Adrenal gland (tissue), 12 donors: ENCODE measurements around the gene NEK7. TPM values are rescaled to one million over a fixed set of nuclear protein-coding genes. Genes with fewer than 3 reads are reported as not detected.

ENCODE experiments used
- DNase-seq, 7 donors: peaks; one replicate each; pipeline ENCODE4 v3.0.0-alpha.2; 2019 to 2020
- H3K27ac ChIP-seq, 5 donors: fragments of 200-600 bp; sonication (generic) in 4 of 5; 1 replicate in 3 of 5; 2 replicates in 2 of 5; pipeline versions ENCODE4 v1.5.1 to v1.8.0; 2016 to 2020; ENCODE audit warnings: mild to moderate bottlenecking in 1 of 5
- H3K27me3 ChIP-seq: fragments of 200-600 bp; 2 replicates; pipeline ENCODE4 v1.8.0; 2021
- H3K36me3 ChIP-seq, 2 donors: fragments of 200-600 bp; replicated peaks in 1 of 2; 1 replicate in 1 of 2; 2 replicates in 1 of 2; pipeline versions ENCODE4 v1.5.1 to v1.8.0; 2018 to 2022
- H3K4me1 ChIP-seq, 2 donors: fragments of 200-600 bp; replicated peaks in 1 of 2; 1 replicate in 1 of 2; 2 replicates in 1 of 2; pipeline versions ENCODE4 v1.5.1 to v1.8.0; 2018 to 2021
- H3K4me3 ChIP-seq, 4 donors: fragments of 200-600 bp; sonication (generic) in 3 of 4; one replicate each; pipeline ENCODE4 v1.5.1; 2016 to 2018
- H3K9me3 ChIP-seq, 3 donors: fragments of 200-600 bp; sonication (generic) in 1 of 3; replicated peaks in 1 of 3; 1 replicate in 2 of 3; 2 replicates in 1 of 3; pipeline versions ENCODE4 v1.5.1 to v1.8.0; 2016 to 2021
- CTCF ChIP-seq, 6 experiments: fragments of 450-650 bp in 4 of 6; fragments of 200-600 bp in 2 of 6; sonication (generic) in 1 of 6; IDR thresholded peaks; 1 replicate in 5 of 6; 2 replicates in 1 of 6; pipeline versions ENCODE4 v1.5.1 to v1.8.0; 2016 to 2021; ENCODE audit warnings: antibody characterized with exemption in 6 of 6, mild to moderate bottlenecking in 2 of 6, moderate library complexity in 1 of 6
- POLR2A ChIP-seq, 2 donors: fragments of 450-650 bp; IDR thresholded peaks; one replicate each; pipeline ENCODE4 v1.6.1; 2017; ENCODE audit warnings: antibody characterized with exemption in 2 of 2, mild to moderate bottlenecking in 2 of 2, moderate library complexity in 1 of 2
- WGBS, 4 donors: extraction: QIAGEN DNeasy Blood & Tissue Kit in 2 of 4; methylation state at CpG; one replicate each; pipeline versions ENCODE4 v1.1.5 to v1.1.7; 2013 to 2017; 5-methylcytosine and 5-hydroxymethylcytosine counted together
- intact Hi-C, 2 donors: fragments of 100-400 bp; cut with DNase I; formaldehyde crosslinking; loops; one replicate each; pipeline versions ENCODE4 v1.14.1 to v1.15.0; 2022 to 2023
- polyA plus RNA-seq, 3 donors: library from polyadenylated mRNA; stranded (reverse); fragments of 200-250 nt in 2 of 3; fragments of 350-450 nt in 1 of 3; fragmentation: Illumina TruSeq in 1 of 3; extraction: RNeasy Lipid Tissue Mini Kit (QIAGEN cat#74804) in 1 of 3; gene quantifications; one replicate each; pipeline ENCODE4 v1.2.3, GENCODE V29; 2013 to 2014
- total RNA-seq, 9 donors: library from RNA; depleted of rRNA in 4 of 9; stranded (reverse); fragments of >200 nt in 4 of 9; fragments of 120-200 nt in 1 of 9; fragmentation: NEBNext Ultra II Directional in 1 of 9; extraction: Animal tissue kit (Norgen Biotek cat#: 25700) in 1 of 9; gene quantifications; one replicate each; pipeline versions ENCODE4 v1.1.0 to v1.2.4, GENCODE V29; 2013 to 2023
- donor health status: healthy with polysubstance abuse.
- donor health status: Bipolar disorder and iron deficiency.
- donor health status: DM: yes; HTN: yes; CAD: no.
- donor health status: DM: no; HTN: no; CAD: no.
- donor health status: DM: no; HTN: no; CAD: no.
- donor health status: DM: yes; HTN: yes; CAD: no.

Gene NEK7
- total and polyA plus RNA-seq, 12 donors: 34.0 to 270 (median 148) TPM

DNA sequence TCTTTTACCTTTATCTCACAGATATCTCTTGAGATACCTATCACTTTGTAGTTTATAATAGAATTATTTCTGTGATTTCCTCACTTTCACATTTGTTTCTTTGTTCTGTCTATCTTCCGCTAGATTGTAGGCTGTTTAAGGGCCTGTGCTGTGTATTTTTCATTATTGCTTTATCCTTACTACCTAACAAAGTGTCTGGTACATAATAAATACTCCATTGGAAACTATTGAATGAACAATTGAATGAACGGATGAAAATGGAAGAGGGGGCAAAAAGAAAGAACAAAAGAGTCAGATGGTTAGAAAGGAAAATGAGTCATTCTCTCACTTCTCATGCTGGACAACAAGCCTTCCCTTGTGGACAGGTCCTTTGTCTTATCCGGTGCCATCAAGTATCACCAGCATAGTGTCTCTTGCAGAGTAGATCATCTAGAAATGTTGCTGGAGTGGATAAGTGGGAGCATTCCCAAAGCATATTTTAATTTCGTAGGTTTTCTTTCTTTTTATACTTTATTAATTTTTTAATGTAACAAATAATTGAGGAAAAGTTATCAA, 159.8 kb downstream of the NEK7 start:
- no peaks in the 10 kb centered on the region for H3K27me3 ChIP-seq
- TF ChIP-seq CTCF (IDR thresholded peaks at IDR 0.05) (no peak), POLR2A (IDR thresholded peaks at IDR 0.05) (no peak)
- H3K36me3 ChIP-seq: no peaks in the 10 kb centered on the region
- DNase-seq: no peak
- peaks cover 0 to 22% of the 10 kb centered on the region in 2 donors for H3K4me1 ChIP-seq
- no peak overlapping the region for H3K4me3 ChIP-seq
- H3K9me3 ChIP-seq: no peaks in the 10 kb centered on the region
- intact Hi-C loops: no loop called here
- H3K27ac ChIP-seq: peak overlapping the region in 1 of 5 donors; percentile 4
- 93 to 94% (median 94%) methylated on average over 4 of the region's 4 CpGs for WGBS, 4 donors

DNA sequence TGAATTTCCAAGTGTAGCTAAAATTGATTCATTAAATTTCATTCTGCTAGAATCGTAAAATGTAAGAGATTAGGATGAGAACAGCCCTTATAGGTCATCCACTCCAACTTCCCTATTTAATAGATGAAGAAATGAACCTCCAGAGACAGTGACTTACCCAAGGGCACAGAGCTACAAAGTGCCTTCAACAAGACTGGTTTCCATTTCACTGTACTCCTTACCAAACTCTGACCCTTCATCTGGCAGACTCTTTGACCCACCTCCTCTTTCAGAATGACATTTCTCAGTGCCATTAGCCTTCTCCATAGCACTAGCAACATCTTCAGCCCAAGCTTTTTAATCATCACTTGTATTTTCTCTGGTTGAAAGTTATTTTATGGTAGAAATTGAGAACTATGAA, 161.3 kb downstream of the NEK7 start:
- Histone ChIP-seq H3K4me3 (no peak overlapping the region), H3K4me1 (peaks cover 0 to 22% of the 10 kb centered on the region in 2 donors), H3K36me3 (no peaks in the 10 kb centered on the region), H3K9me3 (no peaks in the 10 kb centered on the region), H3K27me3 (no peaks in the 10 kb centered on the region), H3K27ac (no peak overlapping the region)
- DNase-seq: no peak
- WGBS, 4 donors: 71 to 97% (median 78%) methylated on average over 1 of the region's 1 CpG
- TF ChIP-seq CTCF (IDR thresholded peaks at IDR 0.05) (no peak), POLR2A (IDR thresholded peaks at IDR 0.05) (no peak)
- intact Hi-C loops: no loop called here

DNA sequence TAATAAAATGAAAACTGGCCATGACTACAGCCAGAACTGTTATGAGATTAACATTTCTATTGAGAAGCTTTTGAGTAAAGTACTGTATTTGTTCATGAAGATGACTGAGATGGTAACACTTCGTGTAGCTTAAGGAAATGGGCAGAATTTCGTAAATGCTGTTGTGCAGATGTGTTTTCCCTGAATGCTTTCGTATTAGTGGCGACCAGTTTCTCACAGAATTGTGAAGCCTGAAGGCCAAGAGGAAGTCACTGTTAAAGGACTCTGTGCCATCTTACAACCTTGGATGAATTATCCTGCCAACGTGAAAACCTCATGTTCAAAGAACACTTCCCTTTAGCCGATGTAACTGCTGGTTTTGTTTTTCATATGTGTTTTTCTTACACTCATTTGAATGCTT, 164.0 kb downstream of the NEK7 start:
- intact Hi-C loops: no loop called here
- Histone ChIP-seq H3K4me1 (peaks cover 0 to 22% of the 10 kb centered on the region in 2 donors), H3K27ac (peak overlapping the region in 1 of 5 donors; percentile 6), H3K4me3 (no peak overlapping the region), H3K27me3 (no peaks in the 10 kb centered on the region), H3K36me3 (no peaks in the 10 kb centered on the region), H3K9me3 (no peaks in the 10 kb centered on the region)
- WGBS, 4 donors: 32 to 48% (median 35%) methylated on average over 6 of the region's 6 CpGs
- peak in 1 of 7 donors; percentile 31 for DNase-seq
- TF ChIP-seq POLR2A (IDR thresholded peaks at IDR 0.05) (no peak), CTCF (IDR thresholded peaks at IDR 0.05) (no peak)

DNA sequence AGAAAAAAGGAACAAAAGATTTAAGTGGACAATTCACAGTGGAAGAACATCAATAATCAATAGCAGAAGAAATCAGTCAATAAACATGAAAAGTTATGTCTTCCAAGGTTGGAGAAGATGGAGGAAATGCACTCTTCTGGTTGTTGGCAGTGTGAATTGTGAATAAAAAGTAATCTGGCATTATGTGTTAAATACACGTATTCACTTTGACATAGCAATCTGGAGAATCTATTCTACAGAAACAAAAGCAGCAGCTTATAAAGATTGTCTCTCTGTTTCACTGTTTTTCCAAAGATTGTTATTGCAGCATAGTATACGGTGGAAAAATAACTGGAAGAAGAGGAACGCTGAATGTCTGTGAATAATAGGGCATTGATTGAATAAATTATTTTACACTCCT, 169.4 kb downstream of the NEK7 start:
- DNase-seq: no peak
- no peak overlapping the region for H3K27ac ChIP-seq
- intact Hi-C loops: no loop called here
- 70 to 75% (median 71%) methylated on average over 3 of the region's 3 CpGs for WGBS, 4 donors
- H3K9me3 ChIP-seq: no peaks in the 10 kb centered on the region
- no peaks in the 10 kb centered on the region for H3K36me3 ChIP-seq
- no peak overlapping the region for H3K4me3 ChIP-seq
- no peaks in the 10 kb centered on the region for H3K27me3 ChIP-seq
- peaks cover 0 to 9% of the 10 kb centered on the region in 2 donors for H3K4me1 ChIP-seq
- TF ChIP-seq POLR2A (IDR thresholded peaks at IDR 0.05) (no peak), CTCF (IDR thresholded peaks at IDR 0.05) (no peak)
